GDM1 (cell line): Measurements from ENCODE around the gene MXI1.
"Not testable (repeated sequence)": the region's sequence is repeated elsewhere in the genome, so short reads cannot be mapped to it uniquely, and the experiment has no call there.

ENCODE experiments used
- DNase-seq: peaks from one replicate; lab custom pipeline; 2025; lab: John Stamatoyannopoulos, UW

The MXI1 gene

DNA sequence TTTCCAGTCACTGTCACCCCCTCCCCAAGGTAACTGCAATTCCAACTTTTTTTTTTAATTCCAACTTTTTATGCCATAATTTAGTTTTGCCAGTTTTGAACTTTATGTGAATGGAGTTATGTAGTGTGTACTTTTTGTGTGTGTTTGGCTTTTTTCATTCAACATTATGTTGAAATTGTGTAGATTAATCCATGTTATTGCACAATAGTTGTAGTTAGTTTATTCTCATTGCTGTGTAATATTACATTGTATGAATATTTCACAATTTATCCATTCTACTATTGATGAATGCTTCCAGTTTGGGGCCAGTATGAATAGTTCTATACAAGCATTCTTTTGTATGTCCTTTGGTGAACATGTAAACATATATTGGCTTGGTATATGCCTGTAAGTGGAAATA, 32.5 kb downstream of the MXI1 start:
- no peak for DNase-seq

DNA sequence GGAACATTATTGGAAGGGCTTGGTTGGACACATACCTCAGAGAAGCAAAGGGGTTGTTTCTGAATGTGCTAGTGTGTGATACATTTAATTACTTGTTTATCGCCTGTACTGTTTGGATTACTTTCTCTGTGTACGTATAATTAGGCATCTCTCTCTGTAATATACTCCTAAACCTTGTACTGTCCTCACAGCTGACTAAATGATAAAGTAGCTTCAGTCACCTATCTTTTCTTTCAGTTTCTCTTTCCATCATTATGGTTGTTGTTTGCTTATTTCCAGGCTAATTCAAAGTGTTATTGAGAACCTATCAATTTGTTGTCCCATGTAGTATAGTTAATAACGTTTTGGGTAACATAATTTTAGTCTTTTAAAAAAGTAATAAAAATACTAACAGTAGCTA, 34.0 kb downstream of the MXI1 start:
- no peak for DNase-seq

DNA sequence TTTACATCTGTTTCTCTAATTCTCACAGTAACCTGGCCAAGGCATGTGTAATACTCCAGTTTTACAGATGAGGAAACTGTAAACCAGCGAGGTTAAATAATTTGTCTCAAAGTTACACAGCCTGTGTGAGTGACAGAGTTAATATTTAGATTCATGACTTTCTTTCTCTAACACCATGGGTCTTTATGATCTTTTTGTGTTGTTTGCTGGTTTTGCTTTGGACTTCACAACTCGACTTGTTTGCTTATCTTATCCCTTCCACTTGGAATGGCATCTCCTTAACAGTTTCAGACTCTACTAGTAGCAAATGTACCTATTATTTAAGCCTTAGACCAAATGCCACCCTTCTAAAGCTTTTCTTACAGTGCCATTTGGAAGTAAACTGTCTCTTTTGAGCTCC, 34.4 kb downstream of the MXI1 start:
- no peak for DNase-seq

DNA sequence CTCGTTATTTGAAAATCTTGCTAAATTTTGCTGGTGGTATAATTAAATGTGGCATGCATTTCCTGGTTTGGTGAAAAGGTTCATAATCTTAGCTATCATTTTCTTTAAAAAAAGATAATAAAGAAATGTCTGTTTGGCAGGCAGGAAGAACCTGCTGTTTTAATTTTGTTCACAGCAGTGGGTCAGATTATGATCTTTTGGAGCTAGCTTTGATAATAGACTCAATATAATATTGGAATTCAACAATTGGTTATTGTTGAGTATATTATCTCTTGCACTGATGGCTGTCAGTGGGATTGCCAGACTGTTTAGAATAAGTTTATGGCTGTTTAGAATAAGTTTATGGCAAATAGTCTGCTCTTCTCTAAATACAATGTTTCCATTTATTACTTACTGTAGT, 35.1 kb downstream of the MXI1 start:
- DNase-seq, result no peak

DNA sequence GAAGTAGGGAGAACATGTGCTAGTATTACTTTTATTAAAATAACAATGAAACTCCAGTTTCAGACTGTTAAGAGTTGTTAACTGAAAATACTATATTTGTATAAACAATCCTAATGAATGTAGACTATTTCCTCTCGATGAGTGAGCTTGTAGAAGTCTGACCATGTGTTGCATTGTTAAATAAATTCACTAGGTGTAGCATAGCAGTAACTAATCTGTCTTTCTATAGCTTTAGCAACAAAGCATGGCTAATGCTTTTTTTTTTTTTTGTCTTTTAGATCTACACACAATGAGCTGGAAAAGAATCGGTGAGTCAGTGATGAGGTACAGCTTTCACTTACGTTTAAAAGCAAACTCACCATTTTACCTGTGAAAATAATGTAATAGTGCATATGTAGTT, 37.1 kb downstream of the MXI1 start:
- no peak for DNase-seq

DNA sequence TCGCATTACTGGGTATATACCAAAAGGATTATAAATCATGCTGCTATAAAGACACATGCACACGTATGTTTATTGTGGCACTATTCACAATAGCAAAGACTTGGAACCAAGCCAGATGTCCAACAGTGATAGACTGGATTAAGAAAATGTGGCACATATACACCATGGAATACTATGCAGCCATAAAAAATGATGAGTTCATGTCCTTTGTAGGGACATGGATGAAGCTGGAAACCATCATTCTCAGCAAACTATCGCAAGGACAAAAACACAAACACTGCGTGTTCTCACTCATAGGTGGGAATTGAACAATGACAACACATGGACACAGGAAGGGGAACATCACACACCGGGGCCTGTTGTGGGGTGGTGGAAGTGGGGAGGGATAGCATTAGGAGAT, 40.4 kb downstream of the MXI1 start:
- DNase-seq, result not testable (repeated sequence)

DNA sequence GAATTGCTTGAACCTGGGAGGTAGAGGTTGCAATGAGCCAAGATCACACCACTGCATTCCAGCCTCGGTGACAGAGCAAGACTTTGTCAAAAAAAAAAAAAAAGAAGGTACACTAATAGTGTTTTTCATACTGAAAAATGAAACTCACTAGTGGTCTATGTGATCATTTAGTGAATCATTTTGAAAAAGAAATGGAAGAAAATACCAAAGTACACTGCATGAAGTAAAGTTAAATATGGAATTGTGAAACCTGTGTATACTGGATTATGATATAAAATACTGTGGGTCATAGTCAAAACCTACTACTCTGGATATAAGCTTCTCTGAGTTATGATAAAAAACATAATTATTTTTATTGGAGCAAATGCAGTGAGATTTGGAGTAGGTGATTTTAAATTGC, 42.1 kb downstream of the MXI1 start:
- not testable (repeated sequence) for DNase-seq

DNA sequence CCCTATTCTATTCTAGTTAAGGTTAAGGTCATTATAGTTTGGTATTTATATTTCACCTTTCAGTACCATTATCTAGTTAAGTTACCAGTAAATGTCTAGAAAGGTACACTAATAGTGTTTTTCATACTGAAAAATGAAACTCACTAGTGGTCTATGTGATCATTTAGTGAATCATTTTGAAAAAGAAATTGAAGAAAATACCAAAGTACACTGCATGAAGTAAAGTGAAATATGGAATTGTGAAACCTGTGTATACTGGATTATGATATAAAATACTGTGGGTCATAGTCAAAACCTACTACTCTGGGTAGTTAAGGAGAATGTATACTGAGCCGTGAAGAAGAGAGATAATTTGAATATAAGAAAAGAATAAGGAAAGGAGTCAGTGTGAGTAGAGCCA, 44.0 kb downstream of the MXI1 start:
- DNase-seq, result not testable (repeated sequence)

DNA sequence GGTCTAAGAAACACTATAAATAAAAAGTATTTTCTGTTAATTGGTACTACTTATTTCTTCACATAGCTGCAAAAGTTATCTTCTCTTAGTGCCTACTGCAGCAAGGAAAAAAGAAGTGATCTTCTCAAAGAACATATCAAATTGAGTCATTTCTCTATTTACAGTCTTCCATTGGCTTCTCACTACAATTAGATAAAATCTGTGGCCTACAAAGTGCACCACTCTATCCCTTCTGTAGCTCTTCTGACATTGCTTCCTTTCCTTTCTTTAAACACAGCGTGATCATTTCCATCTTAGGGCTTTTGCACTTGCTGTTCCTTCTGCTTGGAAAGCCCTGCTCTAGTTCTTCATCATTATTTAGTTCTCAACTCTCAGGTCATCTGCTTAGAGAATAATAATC, 44.7 kb downstream of the MXI1 start:
- no peak for DNase-seq

DNA sequence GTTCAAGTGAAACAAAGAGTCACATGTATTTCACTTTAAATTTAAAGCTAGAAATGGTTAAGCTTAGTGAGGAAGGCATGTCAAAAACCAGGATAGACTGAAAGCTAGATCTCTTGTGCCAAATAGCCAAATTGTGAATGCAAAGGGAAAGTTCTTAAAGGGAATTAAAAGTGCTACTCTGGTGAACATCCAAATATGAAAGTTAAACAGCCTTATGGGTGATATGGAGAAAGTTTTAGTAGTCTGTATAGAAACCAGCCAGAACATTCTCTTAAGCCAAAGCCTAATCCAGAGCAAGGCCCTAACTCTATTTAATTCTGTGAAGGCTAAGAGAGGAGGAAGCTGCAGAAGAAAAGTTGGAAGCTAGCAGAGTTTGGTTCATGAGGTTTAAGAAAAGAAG, 47.1 kb downstream of the MXI1 start:
- no peak for DNase-seq

DNA sequence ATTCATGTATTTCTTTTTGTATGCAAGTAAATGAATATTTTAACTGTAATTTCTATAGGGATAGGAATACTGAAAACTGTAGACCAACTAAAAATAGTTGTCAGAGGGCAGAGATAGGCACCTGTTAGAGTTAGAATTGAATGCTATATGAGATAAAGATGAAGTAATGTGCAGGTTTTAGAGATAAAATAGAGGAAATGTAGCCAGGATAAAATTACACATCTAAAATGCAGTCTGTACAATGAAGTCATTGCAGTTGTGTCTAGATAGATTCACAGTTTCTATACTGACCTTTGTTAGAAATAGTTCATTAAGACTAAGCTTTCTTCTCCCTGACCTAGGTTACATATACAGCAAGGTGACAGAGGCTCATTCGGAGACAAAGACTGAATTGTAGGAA, 51.1 kb downstream of the MXI1 start:
- DNase-seq, result no peak

DNA sequence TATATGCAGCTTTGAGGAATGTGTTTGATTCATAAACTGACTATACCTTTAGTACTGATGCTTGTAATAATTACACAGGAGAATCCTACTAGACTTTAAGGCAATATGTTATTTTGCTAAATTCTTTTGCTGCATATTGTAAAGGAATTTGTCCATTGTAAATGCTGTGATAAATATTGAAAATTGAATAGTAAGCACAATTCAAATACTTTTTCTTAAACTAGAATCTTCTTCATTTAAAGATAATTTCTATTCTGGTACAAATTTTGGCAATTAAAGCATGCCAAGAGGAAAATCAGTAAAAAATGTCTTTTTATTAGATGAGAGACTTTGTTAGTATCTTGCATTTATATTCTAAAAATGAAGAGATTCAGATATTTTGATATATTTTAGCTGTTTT, 51.9 kb downstream of the MXI1 start:
- no peak for DNase-seq

DNA sequence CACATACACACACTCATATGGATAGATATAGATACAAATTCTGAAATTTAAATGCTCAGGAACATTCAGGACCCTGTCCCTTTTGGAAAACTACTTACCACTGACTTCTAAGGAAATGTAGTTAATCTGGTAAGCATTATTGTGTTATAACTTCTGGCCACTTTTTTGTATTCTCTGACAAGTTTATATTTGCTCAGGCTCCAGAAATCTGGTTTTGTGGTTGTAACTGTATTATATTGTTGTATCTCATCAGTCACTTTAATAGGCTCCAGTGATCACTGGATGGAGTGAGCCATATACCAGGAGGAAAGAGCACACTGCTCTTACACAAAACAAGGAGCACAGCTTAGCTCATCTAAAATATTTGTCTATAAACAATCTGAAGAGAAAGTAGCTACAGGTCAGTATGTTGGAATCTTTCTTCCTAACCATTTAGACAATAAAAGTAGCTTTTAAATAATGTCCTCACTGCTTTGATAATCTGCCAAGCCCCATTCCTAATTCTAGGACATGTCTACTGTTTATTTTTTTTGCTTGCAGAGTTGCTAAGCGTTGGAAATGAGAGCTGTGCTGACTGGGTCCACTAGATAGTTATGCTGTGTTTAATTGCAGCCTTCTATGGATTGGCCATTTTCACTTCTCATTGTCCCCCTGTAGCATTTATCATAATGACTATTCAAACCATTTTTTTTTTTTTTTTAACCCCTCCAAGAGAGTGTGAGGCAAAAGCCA, 53.5 kb downstream of the MXI1 start:
- DNase-seq, result no peak

DNA sequence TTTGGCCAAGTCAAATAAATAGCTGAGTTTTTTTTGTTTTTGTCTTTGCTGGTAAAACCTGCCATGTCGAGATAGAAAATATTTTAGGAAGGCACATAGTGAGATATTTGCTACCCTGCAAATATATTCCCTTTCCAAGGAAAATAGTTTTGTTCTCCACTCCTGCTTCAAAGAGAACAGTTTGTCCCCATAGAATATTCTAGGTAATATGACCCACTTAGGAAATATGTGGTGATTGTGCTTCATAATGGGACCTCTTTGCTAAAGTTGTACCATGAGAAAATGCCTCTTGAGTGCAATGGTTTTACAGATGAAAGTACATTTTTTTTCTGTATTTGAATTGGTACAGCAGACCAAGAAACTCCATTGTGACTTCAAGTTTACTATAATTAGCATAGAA, 55.8 kb downstream of the MXI1 start:
- DNase-seq, result no peak

DNA sequence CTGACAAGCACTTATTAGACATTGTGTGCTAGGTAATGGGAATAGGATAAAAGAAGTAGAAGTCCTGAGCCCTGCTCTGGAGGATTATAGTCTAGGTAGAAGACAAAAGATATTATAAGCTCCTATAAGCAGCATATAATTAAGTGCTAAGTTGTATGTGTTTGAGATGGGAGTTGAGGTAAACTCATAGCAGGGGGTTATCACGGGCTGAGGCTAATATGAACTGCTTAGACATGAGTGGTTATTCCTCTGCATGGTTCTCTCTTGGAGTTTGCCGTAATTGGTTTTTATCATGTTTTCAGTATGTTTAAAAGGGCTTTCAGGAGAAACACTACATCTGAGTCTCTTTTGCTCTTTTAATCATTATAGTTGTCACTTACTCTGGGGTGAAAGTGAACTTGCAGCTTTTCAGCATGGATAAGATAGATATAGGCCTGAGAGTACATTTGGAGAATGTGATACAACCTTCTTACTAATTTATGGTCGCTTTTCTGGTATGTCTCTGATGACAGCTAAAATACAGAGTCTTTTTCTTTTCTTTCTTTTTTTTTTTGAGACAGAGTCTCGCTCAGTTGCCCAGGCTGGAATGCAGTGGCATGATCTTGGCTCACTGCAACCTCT, 58.3 kb downstream of the MXI1 start:
- DNase-seq, result no peak

DNA sequence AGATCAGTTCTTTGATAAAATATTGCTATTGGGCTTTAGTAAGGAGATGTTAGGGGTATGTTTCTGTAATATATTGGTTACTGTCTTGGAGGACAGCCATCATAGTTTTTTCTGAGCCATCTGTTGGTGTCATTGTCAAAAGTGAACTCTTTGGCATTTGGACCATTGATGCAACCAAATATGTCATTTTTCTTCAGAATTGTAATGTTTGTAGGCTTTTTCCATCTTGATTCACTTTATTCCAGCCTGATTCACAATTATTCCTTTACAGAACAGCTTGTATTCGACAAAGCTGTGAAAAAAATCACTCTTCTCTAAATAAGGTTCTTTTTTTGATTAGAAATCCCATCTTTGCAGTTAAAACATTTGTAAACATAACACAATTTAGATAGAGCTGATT, 59.9 kb downstream of the MXI1 start:
- no peak for DNase-seq

DNA sequence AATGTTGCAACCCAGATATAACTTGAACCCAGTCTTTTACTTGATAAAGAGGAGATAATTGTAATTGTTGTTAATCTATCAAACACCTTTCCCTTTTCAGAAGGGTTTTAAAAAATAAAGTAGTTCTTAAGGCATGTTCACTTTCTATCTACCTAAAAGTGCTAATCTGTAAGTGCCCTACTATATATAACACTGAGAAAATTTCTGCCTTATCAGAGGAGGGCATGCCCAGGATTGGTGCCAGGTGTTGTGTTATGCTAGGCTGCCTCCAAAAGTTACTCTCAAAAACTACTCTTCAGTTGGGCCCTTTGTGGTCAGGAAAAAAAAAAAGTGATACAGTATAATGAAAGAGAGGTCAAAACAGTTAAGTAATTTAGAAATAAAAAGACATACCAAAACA, 61.0 kb downstream of the MXI1 start:
- no peak for DNase-seq

DNA sequence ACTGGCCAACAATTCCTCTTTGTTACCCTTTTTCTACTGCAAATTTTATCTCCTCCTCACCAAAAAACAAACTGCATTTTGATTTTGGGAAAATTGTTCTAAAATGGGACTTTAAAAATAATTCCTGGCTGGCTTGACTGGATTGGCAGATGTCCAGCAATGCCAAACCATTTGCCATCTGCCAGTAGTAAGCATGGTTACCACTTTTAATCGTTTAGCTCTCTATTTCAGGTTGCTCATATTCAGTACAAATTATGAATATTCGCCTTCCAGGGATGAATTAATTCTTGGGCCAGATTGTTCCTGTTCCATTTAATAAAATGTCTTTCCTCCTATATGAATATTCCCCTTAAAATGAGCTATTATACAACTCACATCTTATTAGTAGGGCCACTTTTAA, 61.6 kb downstream of the MXI1 start:
- DNase-seq, result no peak

DNA sequence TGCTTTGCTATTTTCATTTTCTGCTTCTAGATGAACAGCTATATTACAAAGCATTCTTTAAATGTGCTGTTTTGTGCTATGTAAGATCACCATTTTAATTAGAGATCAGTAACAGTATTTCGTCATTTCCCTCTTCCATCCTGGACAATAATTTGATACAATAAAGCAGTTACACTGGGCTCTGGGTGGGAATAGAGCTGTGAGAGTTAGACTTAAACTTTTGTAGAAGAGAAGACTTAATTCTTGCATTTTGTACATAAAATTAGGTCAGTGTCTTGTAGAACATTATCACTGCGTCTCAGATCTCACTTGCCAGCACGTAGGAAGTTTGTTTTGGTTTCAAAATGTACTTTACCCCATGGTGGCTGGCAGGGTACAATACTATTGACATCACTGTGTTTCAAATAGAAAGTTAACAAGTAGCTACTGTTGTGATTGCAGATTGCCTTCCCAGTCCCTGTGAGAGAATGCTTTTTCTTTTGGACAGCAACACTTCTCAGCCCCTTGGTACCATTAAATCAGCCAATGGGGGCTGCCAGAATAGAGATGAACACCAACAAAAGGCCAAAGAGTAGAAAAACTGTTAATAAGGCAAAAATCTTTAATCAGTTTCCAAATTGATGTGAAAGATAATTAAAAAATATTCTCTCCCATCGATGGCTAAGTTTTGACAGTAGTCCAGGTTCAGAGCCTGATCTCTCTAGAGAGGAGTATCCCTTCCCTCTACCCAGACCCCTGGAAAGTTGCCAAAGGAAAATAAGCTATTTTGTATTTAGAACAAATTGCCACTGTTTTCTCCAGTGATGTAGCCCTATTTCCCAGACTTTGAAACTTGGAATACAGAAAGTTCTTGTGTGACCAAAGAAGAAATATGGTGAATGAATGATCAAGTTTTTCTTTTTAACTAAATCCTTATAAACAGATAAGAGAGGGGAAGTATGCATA, 62.2 kb downstream of the MXI1 start:
- no peak for DNase-seq

DNA sequence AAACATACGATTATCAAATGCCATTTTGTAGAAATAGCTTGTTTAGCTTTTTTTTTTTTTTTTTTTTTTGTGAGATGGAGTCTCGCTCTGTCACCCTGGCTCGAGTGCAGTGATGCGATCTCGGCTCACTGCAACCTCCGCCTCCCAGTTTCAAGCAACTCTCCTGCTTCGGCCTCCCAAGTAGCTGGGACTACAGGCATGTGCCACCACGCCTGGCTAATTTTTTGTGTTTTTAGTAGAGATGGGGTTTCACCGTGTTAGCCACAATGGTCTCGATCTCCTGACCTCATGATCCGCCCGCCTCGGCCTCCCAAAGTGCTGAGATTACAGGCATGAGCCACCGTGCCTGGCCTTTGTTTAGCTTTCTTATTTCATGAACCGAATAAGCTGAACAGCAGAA, 65.6 kb downstream of the MXI1 start:
- DNase-seq, result not testable (repeated sequence)

DNA sequence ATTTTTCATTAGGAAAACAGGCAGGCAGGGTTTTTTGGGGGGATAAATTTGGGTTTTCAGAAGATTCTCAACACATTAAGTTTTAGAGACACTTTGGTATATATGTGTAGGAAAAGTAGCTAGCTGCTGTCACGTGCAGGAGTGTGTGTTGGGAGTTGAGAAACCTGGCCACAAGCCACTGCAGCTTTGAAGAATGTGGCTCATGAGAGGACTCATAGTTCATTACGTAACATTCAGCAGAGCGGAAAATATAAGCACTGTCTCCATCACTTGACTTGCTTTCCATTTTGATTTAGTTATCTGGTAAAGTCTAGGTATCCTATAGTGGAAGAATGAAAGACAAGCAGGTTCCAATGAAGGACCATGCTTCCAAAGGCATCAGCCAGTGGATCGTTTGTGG, 66.1 kb downstream of the MXI1 start:
- DNase-seq, result no peak

DNA sequence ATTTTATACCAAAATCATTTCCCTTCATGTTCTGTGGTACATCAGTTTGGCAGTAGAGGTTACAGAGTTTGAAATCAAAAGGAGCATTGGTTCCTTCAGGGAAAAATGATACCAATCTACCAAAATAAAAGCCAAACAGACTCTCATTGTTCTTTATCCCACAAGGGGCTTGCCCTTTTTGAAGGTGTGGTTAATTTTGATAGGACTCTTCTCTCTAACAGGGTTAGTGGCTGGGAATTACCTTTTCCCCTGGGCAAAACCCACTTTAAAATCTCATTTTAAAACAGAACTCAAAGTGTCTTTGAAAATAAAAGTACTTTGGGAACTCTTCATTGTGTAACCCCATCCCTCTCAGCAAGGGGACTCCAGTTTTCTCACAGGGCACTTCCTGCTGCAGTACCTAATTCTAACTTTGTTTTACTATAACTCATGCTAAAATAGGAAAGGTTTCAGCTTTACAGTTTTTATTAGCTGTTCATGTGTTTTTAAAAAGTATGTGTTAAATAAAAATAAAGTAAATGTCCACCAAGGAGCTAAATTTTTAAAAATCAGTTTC, 66.7 kb downstream of the MXI1 start:
- DNase-seq, result no peak

DNA sequence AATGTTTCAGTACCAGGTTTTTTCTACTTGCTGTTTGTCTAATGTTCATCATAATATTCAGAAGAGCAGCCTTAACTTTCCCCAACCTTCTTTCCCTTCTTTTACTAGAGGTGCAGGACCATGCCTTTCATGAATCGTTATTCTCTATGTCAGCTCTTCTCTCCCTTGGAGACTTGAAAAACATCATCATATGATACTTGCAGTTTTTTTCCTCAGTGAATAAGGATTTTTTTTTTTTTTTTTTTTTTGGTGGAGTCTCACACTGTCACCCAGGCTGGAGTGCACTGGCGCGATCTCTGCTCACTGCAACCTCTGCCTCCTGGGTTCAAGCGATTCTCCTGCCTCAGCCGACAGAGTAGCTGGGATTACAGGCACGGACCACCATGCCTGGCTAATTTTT, 67.2 kb downstream of the MXI1 start:
- no peak for DNase-seq
